HG02885 (cell line): ENCODE measurements around the gene ZNF275.
"Not testable (repeated sequence)": the region's sequence is repeated elsewhere in the genome, so short reads cannot be mapped to it uniquely, and the experiment has no call there.

Experiments used
- ATAC-seq: cut with Tn5 transposase; IDR thresholded peaks from one replicate; pipeline ENCODE4 v1.9.1; 2021; ENCODE audit warnings: mild to moderate bottlenecking; ENCODE audit not compliant: unreplicated experiment, poor library complexity

ZNF275 gene, protein sequence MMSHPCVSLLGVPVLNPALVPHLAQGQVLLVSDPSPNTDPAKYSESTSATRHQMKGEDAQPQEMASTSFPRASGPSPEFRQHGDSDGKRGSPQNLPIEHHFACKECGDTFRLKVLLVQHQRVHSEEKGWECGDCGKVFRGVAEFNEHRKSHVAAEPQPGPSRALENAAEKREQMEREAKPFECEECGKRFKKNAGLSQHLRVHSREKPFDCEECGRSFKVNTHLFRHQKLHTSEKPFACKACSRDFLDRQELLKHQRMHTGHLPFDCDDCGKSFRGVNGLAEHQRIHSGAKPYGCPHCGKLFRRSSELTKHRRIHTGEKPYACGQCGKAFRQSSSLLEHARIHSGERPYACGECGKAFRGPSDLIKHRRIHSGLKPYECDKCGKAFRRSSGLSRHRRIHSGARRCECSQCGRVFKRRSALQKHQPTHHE

DNA sequence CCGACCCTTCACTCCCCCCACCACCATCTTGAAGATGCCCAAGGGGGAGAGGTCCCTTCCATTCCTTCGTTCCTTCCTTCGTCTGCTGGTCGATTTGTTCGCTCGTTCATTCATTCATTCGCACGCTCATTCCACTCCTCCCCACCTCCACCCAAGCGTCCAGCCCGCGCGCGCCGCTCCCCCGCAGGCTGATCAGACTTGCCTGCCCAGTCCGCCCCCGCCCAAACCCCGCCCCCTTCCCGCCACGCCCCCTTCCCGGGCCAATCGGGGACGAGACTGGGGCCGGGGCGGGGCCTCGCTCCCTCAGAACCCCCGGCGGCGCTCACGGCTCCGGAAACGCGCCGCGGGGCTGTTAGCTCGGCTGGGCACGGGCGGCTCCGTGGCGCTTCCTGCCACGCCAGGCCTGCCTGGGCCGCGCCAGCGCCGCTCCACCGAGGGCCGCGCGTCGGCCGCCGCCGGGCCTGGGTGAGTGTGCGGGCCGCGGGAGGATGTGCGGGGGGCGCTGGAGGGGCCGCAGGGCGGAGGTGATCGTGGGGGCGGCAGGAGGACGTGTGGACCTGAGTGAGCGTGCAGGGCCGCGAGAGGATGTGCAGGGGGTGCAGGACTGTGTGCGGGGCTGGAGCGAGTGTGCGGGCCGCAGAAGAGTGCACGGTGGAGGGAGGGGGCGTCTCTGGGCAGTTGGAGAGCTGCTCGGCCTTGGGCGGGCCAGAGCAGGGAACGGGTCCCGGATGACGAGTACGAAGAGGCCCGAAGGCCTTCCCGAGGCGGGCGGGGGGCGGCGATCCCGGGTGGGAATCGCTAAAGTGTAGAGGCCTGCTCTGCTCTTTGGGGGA lies at the start of gene ZNF275:
Gene ZNF275 (plus strand): TSS at position 333 of the 833 bp plus-strand sequence. CDS start 2,527 bp downstream, outside the sequence.
- ATAC-seq = peak; percentile 79

DNA sequence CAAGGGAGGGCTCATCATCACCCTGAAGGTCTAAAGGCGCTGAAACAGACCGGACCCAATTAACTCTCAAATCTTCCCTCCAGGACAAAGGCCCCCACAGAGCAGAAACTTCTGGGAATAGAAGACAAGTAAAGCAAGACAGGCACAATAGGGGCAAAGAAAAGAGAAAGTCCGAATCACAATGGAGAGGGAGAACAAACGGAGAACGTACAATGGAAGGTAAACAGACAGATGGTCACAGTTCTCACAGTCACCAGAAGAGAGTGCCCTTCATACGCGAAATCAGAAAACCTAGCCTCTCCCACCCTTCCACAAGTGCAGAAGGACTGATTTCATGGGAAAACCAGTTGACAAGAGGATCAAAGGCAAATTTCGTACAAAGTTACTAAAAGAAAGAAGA lies 48.3 kb upstream of the ZNF275 start:
- not testable (repeated sequence) for ATAC-seq

GRCh38 chrX:153288807-153289206 lies 45.1 kb upstream of the ZNF275 start:
- not testable (repeated sequence) for ATAC-seq

DNA sequence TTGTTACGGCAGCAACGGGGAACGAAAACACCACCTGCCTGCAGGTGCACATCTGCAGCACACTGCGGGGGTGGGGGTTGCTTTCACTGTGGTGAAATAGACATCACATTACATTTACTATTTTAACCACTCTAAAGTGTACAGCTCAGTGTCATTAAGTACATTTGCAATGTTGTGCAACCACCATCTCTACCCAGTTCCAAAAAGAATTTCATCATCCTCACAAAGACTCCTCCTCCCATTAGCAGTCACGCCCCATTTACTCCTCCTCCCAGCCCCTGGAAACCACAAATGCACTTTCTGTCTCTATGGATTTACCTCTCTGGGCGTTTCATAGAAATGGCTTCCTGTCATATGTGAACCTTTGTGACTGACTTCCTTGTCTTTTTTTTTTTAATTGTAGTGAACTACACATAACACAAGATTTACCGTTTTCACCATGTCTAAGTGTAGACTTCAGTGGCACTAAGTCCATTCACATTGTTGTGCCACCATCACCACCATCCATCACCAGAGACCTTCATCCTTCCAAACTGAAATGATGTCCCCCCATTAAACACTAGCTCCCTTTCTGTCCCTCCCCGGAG lies 40.4 kb upstream of the ZNF275 start:
- ATAC-seq = peak; percentile 66

GRCh38 chrX:153297376-153297775 lies 36.6 kb upstream of the ZNF275 start:
- no peak for ATAC-seq

DNA sequence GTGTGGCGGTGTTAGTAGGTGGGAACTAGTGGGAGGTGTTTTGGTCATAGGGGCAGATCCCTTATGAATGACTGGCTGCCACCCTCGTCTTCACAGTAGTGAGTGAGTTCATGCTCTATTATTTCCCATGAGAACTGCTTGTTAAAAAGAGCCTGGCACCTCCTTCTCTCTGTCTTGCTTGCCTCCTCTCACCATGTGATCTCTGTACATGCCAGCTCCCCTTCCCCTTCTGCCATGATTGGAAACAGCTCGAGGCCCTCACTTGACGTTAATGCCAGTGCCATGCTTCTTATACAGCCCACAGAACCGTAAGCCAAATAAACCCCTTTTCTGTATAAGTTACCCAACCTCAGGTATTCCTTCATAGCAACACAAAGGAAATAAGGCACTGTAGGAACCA lies 34.1 kb upstream of the ZNF275 start:
- ATAC-seq = no peak

GRCh38 chrX:153301746-153302145 lies 32.2 kb upstream of the ZNF275 start:
- no peak for ATAC-seq

- ATAC-seq = no peak
Measured at GRCh38 chrX:153302796-153303195, 31.2 kb upstream of the ZNF275 start.

- ATAC-seq = no peak
Measured at GRCh38 chrX:153303276-153304262, 30.4 kb upstream of the ZNF275 start.

- no peak for ATAC-seq
Measured at GRCh38 chrX:153304988-153305736, 28.8 kb upstream of the ZNF275 start.

- no peak for ATAC-seq
Measured at GRCh38 chrX:153305972-153306371, 28.0 kb upstream of the ZNF275 start.

DNA sequence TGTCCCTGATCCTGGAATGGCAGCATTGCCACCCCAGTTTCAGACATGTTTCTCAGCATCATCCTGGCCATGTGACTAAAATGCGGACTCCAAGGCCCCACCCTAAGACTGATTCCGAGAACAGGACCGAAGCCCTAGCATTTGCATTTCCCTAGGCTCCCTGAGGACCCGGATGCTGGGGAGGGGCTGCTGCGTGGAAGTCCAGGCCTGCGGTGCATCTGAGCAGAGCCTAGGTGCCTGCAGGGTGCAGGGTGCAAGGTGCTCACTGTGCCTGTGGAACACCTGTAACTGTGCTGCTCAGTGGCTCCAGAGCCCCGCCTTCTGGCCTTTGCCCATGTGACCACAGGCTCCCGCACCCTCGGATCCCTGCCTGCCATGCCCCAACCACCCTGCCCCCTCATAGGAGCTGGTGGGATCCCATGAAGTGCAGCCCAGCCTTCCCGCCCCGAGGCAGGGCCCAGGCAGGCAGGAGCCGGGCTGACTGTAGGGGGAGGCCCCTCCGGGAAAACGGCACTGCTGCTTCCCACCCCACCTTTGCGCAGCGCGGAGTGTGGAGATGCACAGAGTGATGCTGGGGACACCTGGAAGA lies 27.3 kb upstream of the ZNF275 start:
- no peak for ATAC-seq

DNA sequence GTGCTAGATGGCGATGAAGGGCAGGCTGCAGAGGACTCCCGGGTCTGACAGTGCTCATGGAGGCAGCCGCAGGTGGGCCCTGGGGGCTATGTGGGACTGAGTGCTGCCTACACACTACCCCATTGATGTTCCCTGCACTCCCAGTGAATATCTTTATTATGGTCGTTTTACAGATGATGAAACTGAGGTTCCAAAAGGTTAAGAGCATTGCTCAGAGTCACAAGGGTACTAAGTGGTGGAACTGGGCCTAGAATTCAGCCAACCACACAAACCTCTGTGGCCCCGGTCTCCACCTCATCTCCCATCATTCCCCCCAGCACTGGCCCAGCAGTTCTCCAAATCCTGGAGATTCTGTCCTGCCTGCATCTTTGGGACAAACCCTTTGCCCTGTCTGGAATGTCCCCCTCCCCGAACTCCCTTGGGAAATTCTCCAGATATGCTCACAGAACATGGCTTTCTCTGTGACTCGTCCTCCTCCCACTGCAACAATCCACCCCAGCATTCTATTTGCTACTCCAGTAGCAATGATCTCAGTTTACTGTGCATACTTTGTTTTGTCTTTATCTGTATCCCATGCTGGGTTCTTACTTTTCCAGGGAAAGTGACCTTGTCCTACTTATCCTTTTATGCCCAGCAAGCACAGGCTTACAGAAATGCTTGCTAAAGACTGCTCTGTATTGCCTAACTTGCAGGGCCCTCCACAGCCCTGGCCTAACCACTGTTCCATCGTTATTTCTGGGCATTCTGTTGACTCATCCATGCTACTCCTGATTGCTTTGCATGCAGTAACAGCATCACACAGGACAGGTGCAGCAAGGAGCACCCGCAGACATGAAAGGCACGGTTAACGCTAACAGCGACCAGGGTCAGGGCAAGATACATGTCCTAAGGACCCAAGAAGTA lies 26.4 kb upstream of the ZNF275 start:
- ATAC-seq = no peak

GRCh38 chrX:153310901-153311300 lies 23.1 kb upstream of the ZNF275 start:
- no peak for ATAC-seq

DNA sequence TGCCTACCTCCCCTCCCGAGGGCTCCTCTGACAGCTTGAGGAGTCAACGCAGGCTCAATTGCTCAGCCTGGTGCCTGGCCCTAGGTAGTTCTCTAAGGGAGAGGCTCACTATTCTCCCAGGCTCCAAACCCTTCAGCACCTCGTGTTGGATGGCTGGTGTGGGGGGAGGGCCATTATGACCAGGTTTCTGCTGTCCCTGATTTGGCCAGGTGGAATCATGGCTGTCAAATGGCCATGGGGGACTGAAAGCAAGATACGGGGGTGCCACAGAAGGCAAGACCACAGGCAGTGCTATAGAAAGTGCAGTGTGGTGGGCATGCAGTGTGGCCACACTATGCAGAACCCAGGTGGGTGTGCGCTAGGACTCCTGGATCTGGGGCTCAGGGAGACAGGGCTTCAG lies 21.9 kb upstream of the ZNF275 start:
- no peak for ATAC-seq

DNA sequence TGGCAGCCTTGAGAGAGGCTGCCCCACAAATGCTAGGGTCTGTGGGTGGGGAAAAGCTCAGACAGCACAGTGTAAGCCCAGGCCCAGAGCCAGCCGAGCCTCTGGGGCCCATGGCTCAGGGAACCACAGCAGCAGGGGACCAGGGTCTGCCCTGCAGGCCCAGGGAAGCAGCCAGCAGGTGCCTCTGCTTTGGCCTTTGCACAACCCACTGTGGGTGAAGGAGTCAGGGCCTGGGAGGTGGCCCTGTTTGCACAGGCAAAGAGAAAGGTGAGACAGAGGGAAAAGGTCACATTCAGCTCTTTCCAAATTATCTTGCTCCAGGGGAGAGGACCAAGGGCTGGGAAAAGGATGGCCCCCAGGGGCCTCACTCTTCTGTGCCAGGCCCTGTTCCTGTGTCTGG lies 21.1 kb upstream of the ZNF275 start:
- ATAC-seq = no peak

- no peak for ATAC-seq
Measured at GRCh38 chrX:153317306-153317705, 16.6 kb upstream of the ZNF275 start.
